Muscle layer of duodenum (tissue), 2 donors: ENCODE measurements around the gene CNTNAP2.

ENCODE experiments used
- H3K27ac ChIP-seq: one replicate; pipeline ENCODE4 v1.7.0; 2013; ENCODE audit warnings: mild to moderate bottlenecking, low read length
- H3K27me3 ChIP-seq: one replicate; pipeline ENCODE4 v1.7.0; 2013; ENCODE audit warnings: low read depth, mild to moderate bottlenecking, control low read depth, low read length
- H3K36me3 ChIP-seq, 2 donors: one replicate each; pipeline ENCODE4 v1.7.0; 2013; ENCODE audit warnings: low read length in 2 of 2, control low read depth in 1 of 2, mild to moderate bottlenecking in 1 of 2; ENCODE audit not compliant: insufficient read depth in 2 of 2, control insufficient read depth in 1 of 2
- H3K4me1 ChIP-seq, 2 donors: one replicate each; pipeline ENCODE4 v1.7.0; 2013; ENCODE audit warnings: low read length in 2 of 2, mild to moderate bottlenecking in 2 of 2, control low read depth in 1 of 2, moderate library complexity in 1 of 2; ENCODE audit not compliant: insufficient read depth in 2 of 2, control insufficient read depth in 1 of 2
- H3K4me3 ChIP-seq, 2 donors: one replicate each; pipeline ENCODE4 v1.7.0; 2013; ENCODE audit warnings: low read length in 2 of 2, low read depth in 1 of 2, mild to moderate bottlenecking in 1 of 2
- H3K9me3 ChIP-seq, 2 donors: one replicate each; pipeline ENCODE4 v1.7.0; 2013; ENCODE audit warnings: low read length in 2 of 2, control low read depth in 1 of 2, mild to moderate bottlenecking in 1 of 2; ENCODE audit not compliant: control insufficient read depth in 1 of 2
- donor health status: healthy.

Gene CNTNAP2

DNA sequence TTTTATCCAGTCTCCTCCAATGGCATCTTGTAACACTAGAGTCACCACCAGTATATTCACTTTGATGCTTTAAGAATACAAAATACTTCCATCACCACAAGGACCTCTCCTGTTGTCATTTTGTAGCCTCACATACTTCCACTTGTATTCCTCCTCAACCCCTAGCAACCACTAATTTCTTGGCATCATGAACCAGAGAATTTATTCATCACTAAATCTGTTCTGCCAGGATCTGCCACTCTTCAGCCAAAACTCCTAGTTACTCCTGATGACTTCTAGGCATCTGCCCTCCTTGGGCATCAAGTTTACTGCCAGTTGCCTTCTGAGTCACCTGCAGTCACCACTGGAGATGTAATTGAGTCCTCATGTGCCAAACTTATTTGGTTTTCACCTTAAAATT lies 906.8 kb downstream of the CNTNAP2 start:
- Histone ChIP-seq H3K27me3 (no peaks in the 10 kb centered on the region), H3K27ac (no peak overlapping the region), H3K4me1 (no peaks in the 10 kb centered on the region), H3K4me3 (no peak overlapping the region), H3K9me3 (no peaks in the 10 kb centered on the region), H3K36me3 (no peaks in the 10 kb centered on the region)

DNA sequence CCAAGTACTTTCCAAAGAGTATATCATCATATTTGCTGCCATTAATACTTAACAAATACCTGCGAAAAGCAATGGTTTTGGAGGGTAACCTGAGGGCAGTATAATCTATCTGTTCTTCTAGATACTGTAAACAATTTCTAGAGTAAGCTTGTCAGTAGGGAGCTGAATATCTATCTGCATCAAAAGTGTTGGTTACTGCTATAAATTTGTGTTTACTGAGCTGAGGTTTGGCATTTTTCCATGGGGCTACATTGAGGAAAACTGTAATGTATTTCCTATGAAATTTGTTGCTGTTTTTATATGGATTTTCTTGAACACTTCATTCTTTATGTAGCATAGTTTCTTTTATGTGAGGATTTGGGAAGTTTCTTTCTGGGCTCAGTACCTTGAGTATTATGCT lies 913.4 kb downstream of the CNTNAP2 start:
- H3K27me3 ChIP-seq: no peaks in the 10 kb centered on the region
- H3K4me3 ChIP-seq: no peak overlapping the region

DNA sequence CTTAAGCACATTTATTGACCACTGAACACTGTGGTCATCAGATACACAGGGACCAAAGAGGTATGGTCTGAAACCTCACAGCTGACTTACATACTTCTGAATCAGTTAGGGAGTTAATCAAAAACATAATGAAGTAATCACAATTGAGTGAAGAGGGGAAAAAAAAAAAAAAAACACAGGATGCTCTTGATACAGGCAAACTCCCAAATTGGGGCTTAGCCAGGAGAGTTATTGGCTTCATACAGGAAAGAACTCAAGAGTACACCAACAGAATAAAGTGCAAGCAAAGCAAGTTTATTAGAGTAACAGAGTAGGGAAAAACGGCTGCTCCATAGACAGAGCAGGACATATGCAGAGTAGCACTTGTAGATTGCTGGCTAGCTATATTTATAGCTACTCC lies 917.0 kb downstream of the CNTNAP2 start:
- Histone ChIP-seq H3K9me3 (no peaks in the 10 kb centered on the region), H3K4me3 (no peak overlapping the region), H3K27ac (no peak overlapping the region), H3K36me3 (no peaks in the 10 kb centered on the region), H3K4me1 (no peaks in the 10 kb centered on the region), H3K27me3 (no peaks in the 10 kb centered on the region)

More for the DNA sequence above, 913.4 kb downstream of the CNTNAP2 start:
- no peaks in the 10 kb centered on the region for H3K36me3 ChIP-seq
- no peak overlapping the region for H3K27ac ChIP-seq
- H3K9me3 ChIP-seq: no peaks in the 10 kb centered on the region
- H3K4me1 ChIP-seq: no peaks in the 10 kb centered on the region

DNA sequence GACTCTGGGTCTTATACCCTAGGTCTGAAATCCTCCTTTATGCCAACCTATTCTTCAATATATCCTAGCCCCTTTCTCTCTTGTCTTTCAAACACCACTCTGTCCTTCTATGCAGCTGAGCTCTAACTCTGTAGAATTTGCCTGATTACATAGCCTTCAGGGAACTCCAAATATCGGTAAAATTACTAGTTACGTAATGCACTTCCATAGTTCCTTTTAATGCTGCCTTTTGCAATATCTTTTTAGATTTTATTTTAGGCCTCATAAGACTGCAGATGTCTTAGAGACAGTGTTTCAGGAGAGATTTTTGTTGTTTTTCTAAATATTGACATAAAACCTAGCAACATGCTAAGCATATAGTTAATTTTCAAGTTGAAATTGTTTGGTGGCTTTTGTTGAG lies 924.8 kb downstream of the CNTNAP2 start:
- Histone ChIP-seq H3K4me3 (no peak overlapping the region), H3K4me1 (no peaks in the 10 kb centered on the region), H3K9me3 (no peaks in the 10 kb centered on the region), H3K36me3 (no peaks in the 10 kb centered on the region), H3K27ac (no peak overlapping the region), H3K27me3 (no peaks in the 10 kb centered on the region)

DNA sequence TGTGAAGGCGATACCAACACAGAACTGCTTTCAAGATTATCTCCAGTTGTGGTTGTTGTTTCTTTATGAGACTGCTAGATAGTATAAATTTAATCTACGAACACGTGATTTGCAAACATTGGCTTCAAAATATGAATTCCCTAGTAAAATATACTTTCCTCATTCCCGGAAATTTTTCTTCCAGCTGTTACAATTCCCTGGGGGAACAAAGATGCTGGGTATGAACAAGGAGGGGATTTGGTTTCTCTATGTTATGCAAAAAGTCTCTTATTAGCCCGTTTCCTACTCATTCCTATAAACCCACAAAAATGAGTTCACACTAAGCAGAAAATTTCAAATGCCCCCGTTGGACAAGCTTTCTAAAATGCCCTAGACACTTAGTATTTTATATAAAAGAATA lies 928.3 kb downstream of the CNTNAP2 start:
- Histone ChIP-seq H3K4me3 (no peak overlapping the region), H3K27ac (no peak overlapping the region), H3K9me3 (no peaks in the 10 kb centered on the region), H3K4me1 (no peaks in the 10 kb centered on the region), H3K27me3 (no peaks in the 10 kb centered on the region), H3K36me3 (no peaks in the 10 kb centered on the region)

DNA sequence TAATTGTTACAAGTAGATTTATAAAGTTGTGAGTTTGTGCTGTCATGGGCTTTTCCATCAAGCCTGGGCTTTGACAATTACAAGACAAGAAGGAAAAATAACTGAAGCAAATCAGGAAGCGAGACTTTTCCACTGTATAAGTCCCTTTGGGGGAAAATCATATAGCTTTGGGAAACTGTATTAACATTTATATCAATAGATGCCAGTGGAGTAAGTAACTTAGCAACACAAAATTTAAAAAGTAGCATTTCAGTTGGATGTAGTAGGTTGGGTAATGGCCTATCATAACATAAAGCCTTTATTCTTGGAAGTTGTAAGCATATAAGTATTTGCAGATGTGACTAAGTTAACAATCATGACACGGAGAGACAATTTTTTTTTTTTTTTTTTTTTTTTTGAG lies 931.1 kb downstream of the CNTNAP2 start:
- Histone ChIP-seq H3K4me1 (no peaks in the 10 kb centered on the region), H3K9me3 (no peaks in the 10 kb centered on the region), H3K27ac (no peak overlapping the region), H3K27me3 (no peaks in the 10 kb centered on the region), H3K36me3 (no peaks in the 10 kb centered on the region), H3K4me3 (no peak overlapping the region)

DNA sequence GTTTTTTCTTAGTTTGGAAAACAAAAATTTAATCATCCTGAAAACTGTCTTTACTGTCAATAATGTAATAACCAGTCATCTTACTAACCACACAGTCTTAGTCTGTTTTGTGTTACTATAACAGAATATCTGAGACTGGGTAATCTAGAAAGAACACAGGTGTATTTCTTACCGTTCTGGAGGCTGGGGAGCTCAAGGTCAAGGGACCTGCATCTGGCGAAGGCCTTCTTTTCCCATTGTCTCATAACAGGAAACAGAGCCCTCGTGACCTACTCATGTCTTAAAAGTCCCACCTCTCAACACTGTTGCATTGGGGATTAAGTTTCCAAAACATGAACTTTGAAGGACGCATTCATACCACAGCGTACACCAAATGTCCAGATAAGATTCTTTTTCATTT lies 932.3 kb downstream of the CNTNAP2 start:
- no peaks in the 10 kb centered on the region for H3K27me3 ChIP-seq
- no peak overlapping the region for H3K27ac ChIP-seq
- no peaks in the 10 kb centered on the region for H3K4me1 ChIP-seq
- H3K9me3 ChIP-seq: no peaks in the 10 kb centered on the region
- no peaks in the 10 kb centered on the region for H3K36me3 ChIP-seq
- H3K4me3 ChIP-seq: no peak overlapping the region

DNA sequence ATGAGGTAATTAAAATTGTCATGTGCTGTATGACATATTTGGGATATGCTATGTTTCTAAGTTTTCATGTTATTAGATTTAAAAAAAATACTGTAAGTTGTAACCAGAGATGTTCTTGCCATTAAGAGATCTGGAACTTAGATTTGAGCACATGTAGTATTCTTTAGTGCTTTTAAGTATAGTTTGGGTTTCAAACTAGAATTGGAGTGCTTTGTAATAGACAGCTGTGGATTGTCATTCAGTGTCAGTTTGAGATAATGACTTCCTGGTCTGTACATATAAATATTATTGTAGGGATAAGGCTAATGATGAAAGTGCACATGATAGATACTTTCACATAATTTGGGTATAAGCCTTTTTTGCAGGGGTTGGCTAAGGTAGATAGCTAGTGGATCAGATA lies 936.2 kb downstream of the CNTNAP2 start:
- H3K9me3 ChIP-seq: no peaks in the 10 kb centered on the region
- H3K27me3 ChIP-seq: no peaks in the 10 kb centered on the region
- H3K4me1 ChIP-seq: no peaks in the 10 kb centered on the region
- H3K36me3 ChIP-seq: no peaks in the 10 kb centered on the region
- H3K27ac ChIP-seq: no peak overlapping the region
- H3K4me3 ChIP-seq: no peak overlapping the region

DNA sequence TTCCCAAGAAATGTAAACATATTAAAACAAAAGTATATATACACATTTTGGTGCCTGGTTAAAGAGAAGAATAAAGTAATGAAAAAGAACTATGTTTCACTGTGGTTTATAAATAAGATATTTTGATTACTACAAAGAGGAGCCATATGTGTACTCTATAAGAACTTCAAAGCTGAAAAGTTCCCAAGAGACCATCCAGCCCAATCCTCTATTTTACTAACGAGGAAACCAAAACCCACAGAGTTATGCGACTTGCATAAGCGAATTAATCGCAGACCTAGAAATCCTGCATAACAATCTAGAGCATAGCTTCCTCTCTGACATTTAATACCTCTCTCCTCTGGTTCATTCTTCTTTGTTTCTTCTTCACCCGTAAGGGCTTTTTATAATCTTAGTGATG lies 937.1 kb downstream of the CNTNAP2 start:
- no peaks in the 10 kb centered on the region for H3K4me1 ChIP-seq
- no peaks in the 10 kb centered on the region for H3K27me3 ChIP-seq
- H3K9me3 ChIP-seq: no peaks in the 10 kb centered on the region
- no peak overlapping the region for H3K27ac ChIP-seq
- H3K4me3 ChIP-seq: no peak overlapping the region
- H3K36me3 ChIP-seq: no peaks in the 10 kb centered on the region

DNA sequence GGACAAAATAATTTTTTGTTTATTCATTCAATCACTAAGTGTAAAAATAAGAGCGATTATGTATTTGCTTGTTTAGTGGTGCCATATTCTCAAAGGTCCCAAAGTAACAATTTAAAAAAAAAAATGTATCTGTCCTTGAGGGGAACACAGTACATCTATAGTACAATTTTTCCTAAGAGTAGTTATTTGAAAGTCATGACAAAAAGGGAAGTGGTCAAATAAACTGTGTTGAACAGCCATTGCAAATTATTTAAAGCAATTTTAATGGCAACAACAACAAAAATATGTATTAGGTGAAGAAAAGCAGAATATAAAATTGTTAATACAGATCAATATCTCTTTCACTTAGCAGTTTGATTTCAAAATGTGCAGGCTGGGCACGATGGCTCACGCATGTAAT lies 943.5 kb downstream of the CNTNAP2 start:
- Histone ChIP-seq H3K27ac (no peak overlapping the region), H3K4me3 (no peak overlapping the region), H3K36me3 (no peaks in the 10 kb centered on the region), H3K27me3 (no peaks in the 10 kb centered on the region), H3K9me3 (no peaks in the 10 kb centered on the region), H3K4me1 (no peaks in the 10 kb centered on the region)

DNA sequence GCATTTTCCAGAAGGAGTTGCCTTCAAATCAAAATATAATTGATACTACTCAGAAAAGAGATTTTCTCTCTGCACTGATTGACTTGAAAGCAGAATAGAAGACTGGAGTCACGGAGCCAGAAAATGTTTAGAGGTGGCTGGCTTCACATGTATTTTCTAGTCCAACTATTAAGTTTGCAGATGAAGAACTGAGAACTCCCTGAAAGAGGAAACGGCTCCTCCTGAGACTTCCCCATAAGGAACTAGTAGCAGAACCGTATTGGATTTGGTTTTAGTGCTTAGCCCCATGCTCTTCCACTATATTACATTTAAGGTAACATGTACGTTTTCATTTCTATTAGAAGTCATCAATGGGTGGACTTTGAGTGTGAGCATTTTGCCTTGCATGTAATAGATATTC lies 946.3 kb downstream of the CNTNAP2 start:
- Histone ChIP-seq H3K4me1 (no peaks in the 10 kb centered on the region), H3K27ac (no peak overlapping the region), H3K27me3 (no peaks in the 10 kb centered on the region), H3K36me3 (no peaks in the 10 kb centered on the region), H3K9me3 (no peaks in the 10 kb centered on the region), H3K4me3 (no peak overlapping the region)

DNA sequence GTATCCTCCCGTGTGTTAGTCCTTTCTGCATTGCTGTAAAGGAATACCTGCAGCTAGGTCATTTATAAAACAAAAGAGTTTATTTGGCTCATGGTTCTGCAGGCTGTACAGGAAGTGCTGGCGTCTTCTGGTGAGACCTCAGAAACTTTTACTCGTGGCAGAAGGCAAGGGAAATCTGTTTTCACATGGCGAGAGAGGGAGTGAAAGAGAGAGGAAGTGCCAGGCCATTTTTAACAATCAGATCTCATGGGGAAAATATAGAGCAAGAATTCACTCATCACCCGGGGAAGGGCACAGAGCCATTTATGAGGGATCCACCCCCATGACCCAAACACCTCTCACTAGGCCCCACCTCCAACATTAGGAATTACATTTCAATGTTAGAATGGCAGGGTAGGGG lies 952.2 kb downstream of the CNTNAP2 start:
- no peaks in the 10 kb centered on the region for H3K27me3 ChIP-seq
- H3K4me1 ChIP-seq: no peaks in the 10 kb centered on the region
- H3K4me3 ChIP-seq: no peak overlapping the region
- H3K36me3 ChIP-seq: no peaks in the 10 kb centered on the region
- no peaks in the 10 kb centered on the region for H3K9me3 ChIP-seq
- no peak overlapping the region for H3K27ac ChIP-seq
